HepG2 (cell line): ENCODE data around the gene ANKRD13D. TPM values are rescaled to one million over a fixed set of nuclear protein-coding genes. Genes with fewer than 3 reads are reported as not detected.

Experiments
- BORCS8-MEF2B ChIP-seq: sonication (generic); formaldehyde crosslinking; IDR thresholded peaks from 2 replicates; pipeline ENCODE4 v1.8.0; 2022; ENCODE audit warnings: mild to moderate bottlenecking, missing genetic modification reagents
- CTCF ChIP-seq: sonication (generic); formaldehyde crosslinking; IDR thresholded peaks from 2 replicates; pipeline ENCODE4 v1.5.0; 2020; ENCODE audit warnings: mild to moderate bottlenecking, missing genetic modification reagents, moderate library complexity
- KMT2A ChIP-seq: sonication (generic); formaldehyde crosslinking; IDR thresholded peaks from 2 replicates; pipeline ENCODE4 v1.4.0; 2020; ENCODE audit warnings: missing genetic modification reagents
- NKX3-1 ChIP-seq: sonication (generic); formaldehyde crosslinking; IDR thresholded peaks from 2 replicates; pipeline ENCODE4 v1.5.0; 2020; ENCODE audit warnings: missing genetic modification reagents
- STAG1 ChIP-seq: sonication (generic); formaldehyde crosslinking; IDR thresholded peaks from 2 replicates; pipeline ENCODE4 v1.4.0; 2020; ENCODE audit warnings: missing genetic modification reagents
- TAF1 ChIP-seq: sonication (generic); formaldehyde crosslinking; IDR thresholded peaks from 2 replicates; pipeline ENCODE4 v1.4.0; 2020; ENCODE audit warnings: missing genetic modification reagents
- ZMYM3 ChIP-seq: sonication (generic); formaldehyde crosslinking; IDR thresholded peaks from 2 replicates; pipeline ENCODE4 v1.5.1; 2020; ENCODE audit warnings: mild to moderate bottlenecking, missing genetic modification reagents
- ZNF577 ChIP-seq: sonication (generic); formaldehyde crosslinking; IDR thresholded peaks from 2 replicates; pipeline ENCODE4 v1.4.0; 2020; ENCODE audit warnings: mild to moderate bottlenecking, low read depth, missing genetic modification reagents, borderline replicate concordance
- polyA plus RNA-seq, 8 experiments: library from polyadenylated mRNA; depleted of rRNA in 3 of 8; stranded (reverse) in 7 of 8; unstranded in 1 of 8; fragments of >200 nt; fragmentation: Illumina TruSeq in 4 of 8; extraction: Trizol in 4 of 8; gene quantifications; 2 replicates each; pipeline versions ENCODE4 v1.2.1 to v1.2.3, GENCODE V29; 2011 to 2016; ENCODE audit warnings: low read depth in 4 of 8, missing spikeins in 1 of 8, mixed read lengths in 1 of 8; ENCODE audit not compliant: insufficient read depth in 1 of 8
- total RNA-seq, 5 experiments: library from RNA; depleted of rRNA; stranded (reverse); fragments of >200 nt; fragmentation: Illumina TruSeq; extraction: Trizol; gene quantifications; 2 replicates each; pipeline ENCODE4 v1.2.3, GENCODE V29; 2016; ENCODE audit warnings: low read depth in 1 of 5
- TF ChIP-seq, protein P1 (sequence below): sonication (generic); formaldehyde crosslinking; IDR thresholded peaks from 2 replicates; pipeline ENCODE4 v1.4.0; 2020; ENCODE audit warnings: missing genetic modification reagents
- TF ChIP-seq, protein P2 (sequence below): sonication (generic); formaldehyde crosslinking; IDR thresholded peaks from 2 replicates; pipeline ENCODE4 v1.5.1; 2020; ENCODE audit warnings: missing genetic modification reagents, mild to moderate bottlenecking, borderline replicate concordance
- TF ChIP-seq, protein P3 (sequence below), 2 experiments: sonication (generic) in 1 of 2; formaldehyde crosslinking in 1 of 2; IDR thresholded peaks; 2 replicates each; pipeline versions ENCODE4 v1.6.1 to v1.9.0; 2014 to 2022; ENCODE audit warnings: antibody characterized with exemption in 1 of 2, borderline replicate concordance in 1 of 2, inconsistent platforms in 1 of 2, low read depth in 1 of 2, missing genetic modification reagents in 1 of 2

The ANKRD13D gene
- total and polyA plus RNA-seq, 2 of the 13 experiments (the other 11 are each of a cell fraction or from before 2014, with no cell fraction given): 18.6 to 27.3 TPM

- TF ChIP-seq ZNF577 (CRISPR knock-in tag): no peak
- peak; percentile 70 for TF ChIP-seq STAG1
- TF ChIP-seq ZMYM3 (CRISPR knock-in tag): no peak
- peak; percentile 39; the same call in 1 of the 2 replicates for TF ChIP-seq TAF1 (CRISPR knock-in tag)
- TF ChIP-seq KMT2A (CRISPR knock-in tag): peak; percentile 65; the same call in 1 of the 2 replicates
- TF ChIP-seq CTCF (CRISPR knock-in tag): peak; percentile 83
- TF ChIP-seq, protein P1, sequence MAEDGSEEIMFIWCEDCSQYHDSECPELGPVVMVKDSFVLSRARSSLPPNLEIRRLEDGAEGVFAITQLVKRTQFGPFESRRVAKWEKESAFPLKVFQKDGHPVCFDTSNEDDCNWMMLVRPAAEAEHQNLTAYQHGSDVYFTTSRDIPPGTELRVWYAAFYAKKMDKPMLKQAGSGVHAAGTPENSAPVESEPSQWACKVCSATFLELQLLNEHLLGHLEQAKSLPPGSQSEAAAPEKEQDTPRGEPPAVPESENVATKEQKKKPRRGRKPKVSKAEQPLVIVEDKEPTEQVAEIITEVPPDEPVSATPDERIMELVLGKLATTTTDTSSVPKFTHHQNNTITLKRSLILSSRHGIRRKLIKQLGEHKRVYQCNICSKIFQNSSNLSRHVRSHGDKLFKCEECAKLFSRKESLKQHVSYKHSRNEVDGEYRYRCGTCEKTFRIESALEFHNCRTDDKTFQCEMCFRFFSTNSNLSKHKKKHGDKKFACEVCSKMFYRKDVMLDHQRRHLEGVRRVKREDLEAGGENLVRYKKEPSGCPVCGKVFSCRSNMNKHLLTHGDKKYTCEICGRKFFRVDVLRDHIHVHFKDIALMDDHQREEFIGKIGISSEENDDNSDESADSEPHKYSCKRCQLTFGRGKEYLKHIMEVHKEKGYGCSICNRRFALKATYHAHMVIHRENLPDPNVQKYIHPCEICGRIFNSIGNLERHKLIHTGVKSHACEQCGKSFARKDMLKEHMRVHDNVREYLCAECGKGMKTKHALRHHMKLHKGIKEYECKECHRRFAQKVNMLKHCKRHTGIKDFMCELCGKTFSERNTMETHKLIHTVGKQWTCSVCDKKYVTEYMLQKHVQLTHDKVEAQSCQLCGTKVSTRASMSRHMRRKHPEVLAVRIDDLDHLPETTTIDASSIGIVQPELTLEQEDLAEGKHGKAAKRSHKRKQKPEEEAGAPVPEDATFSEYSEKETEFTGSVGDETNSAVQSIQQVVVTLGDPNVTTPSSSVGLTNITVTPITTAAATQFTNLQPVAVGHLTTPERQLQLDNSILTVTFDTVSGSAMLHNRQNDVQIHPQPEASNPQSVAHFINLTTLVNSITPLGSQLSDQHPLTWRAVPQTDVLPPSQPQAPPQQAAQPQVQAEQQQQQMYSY: no peak
- TF ChIP-seq, protein P2, sequence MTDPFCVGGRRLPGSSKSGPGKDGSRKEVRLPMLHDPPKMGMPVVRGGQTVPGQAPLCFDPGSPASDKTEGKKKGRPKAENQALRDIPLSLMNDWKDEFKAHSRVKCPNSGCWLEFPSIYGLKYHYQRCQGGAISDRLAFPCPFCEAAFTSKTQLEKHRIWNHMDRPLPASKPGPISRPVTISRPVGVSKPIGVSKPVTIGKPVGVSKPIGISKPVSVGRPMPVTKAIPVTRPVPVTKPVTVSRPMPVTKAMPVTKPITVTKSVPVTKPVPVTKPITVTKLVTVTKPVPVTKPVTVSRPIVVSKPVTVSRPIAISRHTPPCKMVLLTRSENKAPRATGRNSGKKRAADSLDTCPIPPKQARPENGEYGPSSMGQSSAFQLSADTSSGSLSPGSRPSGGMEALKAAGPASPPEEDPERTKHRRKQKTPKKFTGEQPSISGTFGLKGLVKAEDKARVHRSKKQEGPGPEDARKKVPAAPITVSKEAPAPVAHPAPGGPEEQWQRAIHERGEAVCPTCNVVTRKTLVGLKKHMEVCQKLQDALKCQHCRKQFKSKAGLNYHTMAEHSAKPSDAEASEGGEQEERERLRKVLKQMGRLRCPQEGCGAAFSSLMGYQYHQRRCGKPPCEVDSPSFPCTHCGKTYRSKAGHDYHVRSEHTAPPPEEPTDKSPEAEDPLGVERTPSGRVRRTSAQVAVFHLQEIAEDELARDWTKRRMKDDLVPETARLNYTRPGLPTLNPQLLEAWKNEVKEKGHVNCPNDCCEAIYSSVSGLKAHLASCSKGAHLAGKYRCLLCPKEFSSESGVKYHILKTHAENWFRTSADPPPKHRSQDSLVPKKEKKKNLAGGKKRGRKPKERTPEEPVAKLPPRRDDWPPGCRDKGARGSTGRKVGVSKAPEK (CRISPR knock-in tag): no peak
- TF ChIP-seq BORCS8-MEF2B: no peak
- no peak for TF ChIP-seq NKX3-1 (CRISPR knock-in tag)
- TF ChIP-seq, protein P3, sequence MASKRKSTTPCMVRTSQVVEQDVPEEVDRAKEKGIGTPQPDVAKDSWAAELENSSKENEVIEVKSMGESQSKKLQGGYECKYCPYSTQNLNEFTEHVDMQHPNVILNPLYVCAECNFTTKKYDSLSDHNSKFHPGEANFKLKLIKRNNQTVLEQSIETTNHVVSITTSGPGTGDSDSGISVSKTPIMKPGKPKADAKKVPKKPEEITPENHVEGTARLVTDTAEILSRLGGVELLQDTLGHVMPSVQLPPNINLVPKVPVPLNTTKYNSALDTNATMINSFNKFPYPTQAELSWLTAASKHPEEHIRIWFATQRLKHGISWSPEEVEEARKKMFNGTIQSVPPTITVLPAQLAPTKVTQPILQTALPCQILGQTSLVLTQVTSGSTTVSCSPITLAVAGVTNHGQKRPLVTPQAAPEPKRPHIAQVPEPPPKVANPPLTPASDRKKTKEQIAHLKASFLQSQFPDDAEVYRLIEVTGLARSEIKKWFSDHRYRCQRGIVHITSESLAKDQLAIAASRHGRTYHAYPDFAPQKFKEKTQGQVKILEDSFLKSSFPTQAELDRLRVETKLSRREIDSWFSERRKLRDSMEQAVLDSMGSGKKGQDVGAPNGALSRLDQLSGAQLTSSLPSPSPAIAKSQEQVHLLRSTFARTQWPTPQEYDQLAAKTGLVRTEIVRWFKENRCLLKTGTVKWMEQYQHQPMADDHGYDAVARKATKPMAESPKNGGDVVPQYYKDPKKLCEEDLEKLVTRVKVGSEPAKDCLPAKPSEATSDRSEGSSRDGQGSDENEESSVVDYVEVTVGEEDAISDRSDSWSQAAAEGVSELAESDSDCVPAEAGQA (IDR thresholded peaks at IDR 0.05; ENCODE audit: low read depth): no peak
- TF ChIP-seq, protein P3 (CRISPR knock-in tag; IDR thresholded peaks at IDR 0.05; ENCODE audit: borderline replicate concordance): no peak
Observed at GRCh38 chr11:67265633-67266448, 23.3 kb upstream of the ANKRD13D start (continued).
